G401 (cell line): Measurements from ENCODE around the gene CLSTN1. TPM values are rescaled to one million over a fixed set of nuclear protein-coding genes. Genes with fewer than 3 reads are reported as not detected.
"Not testable (repeated sequence)": the region's sequence is repeated elsewhere in the genome, so short reads cannot be mapped to it uniquely, and the experiment has no call there.

Source experiments
- DNase-seq: peaks from one replicate; pipeline ENCODE4 v3.0.0-alpha.2; 2015; ENCODE audit warnings: low spot score
- in situ Hi-C: cut with HindIII; loops from 2 replicates; pipeline ENCODE4 v1.10.0; 2016; ENCODE audit warnings: low sequenced_read_pairs, mixed read lengths
- total RNA-seq: library from RNA; depleted of rRNA; stranded (reverse); fragments of >200 nt; shearing (Covaris generic); gene quantifications from 2 replicates; pipeline ENCODE4 v1.2.3, GENCODE V29; 2014

Gene CLSTN1
- total RNA-seq, 1 experiment from 2014 or later, result 175 TPM

- in situ Hi-C loops, result no loop called here
Measured at GRCh38 chr1:9724706-9725476, 98.9 kb downstream of the CLSTN1 start.

GRCh38 chr1:9723926-9724325 is 99.8 kb downstream of the CLSTN1 start:
- in situ Hi-C loops, result no loop called here
- no peak for DNase-seq

More at GRCh38 chr1:9724706-9725476, 98.9 kb downstream of the CLSTN1 start:
- DNase-seq, result peak; percentile 63

GRCh38 chr1:9723068-9723805 is 100.5 kb downstream of the CLSTN1 start:
- in situ Hi-C loops, result no loop called here
- no peak for DNase-seq

- in situ Hi-C loops, result no loop called here
- DNase-seq, result no peak
Measured at GRCh38 chr1:9722378-9722749, 101.4 kb downstream of the CLSTN1 start.

GRCh38 chr1:9721606-9722377 is 102.0 kb downstream of the CLSTN1 start:
- in situ Hi-C loops, result no loop called here
- DNase-seq, result no peak

- no peak for DNase-seq
- in situ Hi-C loops, result no loop called here
Measured at GRCh38 chr1:9720785-9721605, 102.8 kb downstream of the CLSTN1 start.

GRCh38 chr1:9719978-9720722 is 103.6 kb downstream of the CLSTN1 start:
- DNase-seq, result no peak
- in situ Hi-C loops, result no loop called here

- no peak for DNase-seq
- in situ Hi-C loops, result no loop called here
Measured at GRCh38 chr1:9718006-9718680, 105.6 kb downstream of the CLSTN1 start.

- DNase-seq, result no peak
Measured at GRCh38 chr1:9717193-9718005, 106.4 kb downstream of the CLSTN1 start.

GRCh38 chr1:9716404-9717192 is 107.2 kb downstream of the CLSTN1 start:
- in situ Hi-C loops, result no loop called here
- DNase-seq, result no peak

More at GRCh38 chr1:9717193-9718005, 106.4 kb downstream of the CLSTN1 start:
- in situ Hi-C loops, result no loop called here

GRCh38 chr1:9715536-9716226 is 108.1 kb downstream of the CLSTN1 start:
- in situ Hi-C loops, result no loop called here
- DNase-seq, result no peak

GRCh38 chr1:9714257-9714718 is 109.5 kb downstream of the CLSTN1 start:
- DNase-seq, result no peak
- in situ Hi-C loops, result no loop called here

- in situ Hi-C loops, result not testable (repeated sequence)
Measured at GRCh38 chr1:9712767-9713166, 111.0 kb downstream of the CLSTN1 start.

GRCh38 chr1:9711466-9712020 is 112.2 kb downstream of the CLSTN1 start:
- in situ Hi-C loops, result no loop called here
- DNase-seq, result no peak

More at GRCh38 chr1:9712767-9713166, 111.0 kb downstream of the CLSTN1 start:
- not testable (repeated sequence) for DNase-seq

- in situ Hi-C loops, result no loop called here
Measured at GRCh38 chr1:9710037-9710436, 113.7 kb downstream of the CLSTN1 start.

More at GRCh38 chr1:9710037-9710436, 113.7 kb downstream of the CLSTN1 start:
- DNase-seq, result no peak
